Activated effector memory CD4-positive, alpha-beta T cell treated with anti-CD3 and anti-CD28 coated beads, Interleukin-2, amount 50 U/mL, for 16 hours (primary cell): Measurements from ENCODE around the gene QRFP.

Experiments
- DNase-seq: peaks from one replicate; pipeline ENCODE4 v3.0.0-alpha.2; 2020

Gene QRFP

DNA sequence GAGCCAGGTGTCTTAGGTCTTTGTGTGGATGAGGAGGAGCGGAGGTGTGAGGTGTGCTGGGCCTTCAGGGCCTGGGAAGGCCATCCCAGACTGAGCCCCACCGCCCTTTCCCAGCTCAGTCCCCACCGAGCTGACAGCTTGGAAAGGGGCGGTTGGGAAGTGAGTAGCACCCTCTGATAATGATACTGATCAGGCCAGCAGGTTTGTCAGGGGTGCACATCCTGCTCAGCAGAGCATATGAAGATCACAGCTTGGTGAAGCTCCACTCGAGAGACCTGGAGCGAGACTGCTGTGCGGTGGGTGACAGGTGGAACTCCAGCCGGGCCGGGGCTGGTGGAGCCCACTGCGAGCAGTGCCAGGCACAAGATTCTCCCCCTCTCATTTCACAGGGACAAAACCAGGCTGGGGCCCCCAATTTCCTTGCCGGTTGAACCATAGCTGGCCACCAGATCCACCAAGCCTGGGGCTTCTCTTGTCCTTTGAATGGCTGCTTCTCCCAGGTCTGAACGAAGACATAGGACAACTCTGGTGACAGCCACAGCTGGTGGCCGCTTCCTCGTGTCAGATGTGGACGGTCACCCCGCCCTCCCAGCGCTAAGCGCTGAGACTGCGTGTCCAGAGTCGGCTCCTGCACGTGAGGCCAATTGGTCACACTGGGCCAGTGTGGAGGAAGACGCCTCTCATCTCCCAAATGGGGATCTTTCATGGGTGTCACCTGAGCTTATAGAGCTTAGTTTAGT is 8.3 kb downstream of the QRFP start:
- no peak for DNase-seq

DNA sequence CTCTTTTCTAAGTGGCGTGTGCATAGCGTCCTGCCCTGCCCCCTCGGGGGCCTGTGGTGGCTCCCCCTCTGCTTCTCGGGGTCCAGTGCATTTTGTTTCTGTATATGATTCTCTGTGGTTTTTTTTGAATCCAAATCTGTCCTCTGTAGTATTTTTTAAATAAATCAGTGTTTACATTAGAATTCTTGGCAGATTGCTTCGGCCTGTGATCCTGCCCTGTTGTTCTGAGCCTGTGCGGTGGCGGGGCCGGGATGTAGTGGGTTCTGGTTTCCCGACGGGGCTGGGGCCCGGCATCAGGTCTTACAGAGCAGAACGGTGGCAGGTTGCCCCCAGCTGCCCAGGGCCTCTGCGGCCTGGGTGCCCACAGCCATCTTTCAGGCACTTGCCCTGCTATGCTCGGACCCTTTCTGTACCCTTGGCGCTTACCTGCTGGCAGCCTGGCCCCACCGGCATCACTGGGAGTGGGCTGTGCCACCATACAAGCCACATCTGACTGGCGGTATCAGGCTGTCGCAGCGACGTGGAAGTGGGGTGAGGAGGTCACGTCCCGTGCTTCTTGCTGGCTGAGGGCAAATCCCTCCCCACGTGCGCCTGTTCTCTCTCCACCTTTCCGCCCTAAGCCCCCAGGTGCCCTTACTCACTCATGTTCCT is 9.0 kb downstream of the QRFP start:
- DNase-seq, result no peak

DNA sequence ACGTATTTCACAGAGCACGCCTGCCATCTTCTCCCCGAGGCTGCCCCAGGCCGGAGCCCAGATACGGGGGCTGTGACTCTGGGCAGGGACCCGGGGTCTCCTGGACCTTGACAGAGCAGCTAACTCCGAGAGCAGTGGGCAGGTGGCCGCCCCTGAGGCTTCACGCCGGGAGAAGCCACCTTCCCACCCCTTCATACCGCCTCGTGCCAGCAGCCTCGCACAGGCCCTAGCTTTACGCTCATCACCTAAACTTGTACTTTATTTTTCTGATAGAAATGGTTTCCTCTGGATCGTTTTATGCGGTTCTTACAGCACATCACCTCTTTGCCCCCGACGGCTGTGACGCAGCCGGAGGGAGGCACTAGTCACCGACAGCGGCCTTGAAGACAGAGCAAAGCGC is 9.6 kb downstream of the QRFP start:
- DNase-seq, result no peak

DNA sequence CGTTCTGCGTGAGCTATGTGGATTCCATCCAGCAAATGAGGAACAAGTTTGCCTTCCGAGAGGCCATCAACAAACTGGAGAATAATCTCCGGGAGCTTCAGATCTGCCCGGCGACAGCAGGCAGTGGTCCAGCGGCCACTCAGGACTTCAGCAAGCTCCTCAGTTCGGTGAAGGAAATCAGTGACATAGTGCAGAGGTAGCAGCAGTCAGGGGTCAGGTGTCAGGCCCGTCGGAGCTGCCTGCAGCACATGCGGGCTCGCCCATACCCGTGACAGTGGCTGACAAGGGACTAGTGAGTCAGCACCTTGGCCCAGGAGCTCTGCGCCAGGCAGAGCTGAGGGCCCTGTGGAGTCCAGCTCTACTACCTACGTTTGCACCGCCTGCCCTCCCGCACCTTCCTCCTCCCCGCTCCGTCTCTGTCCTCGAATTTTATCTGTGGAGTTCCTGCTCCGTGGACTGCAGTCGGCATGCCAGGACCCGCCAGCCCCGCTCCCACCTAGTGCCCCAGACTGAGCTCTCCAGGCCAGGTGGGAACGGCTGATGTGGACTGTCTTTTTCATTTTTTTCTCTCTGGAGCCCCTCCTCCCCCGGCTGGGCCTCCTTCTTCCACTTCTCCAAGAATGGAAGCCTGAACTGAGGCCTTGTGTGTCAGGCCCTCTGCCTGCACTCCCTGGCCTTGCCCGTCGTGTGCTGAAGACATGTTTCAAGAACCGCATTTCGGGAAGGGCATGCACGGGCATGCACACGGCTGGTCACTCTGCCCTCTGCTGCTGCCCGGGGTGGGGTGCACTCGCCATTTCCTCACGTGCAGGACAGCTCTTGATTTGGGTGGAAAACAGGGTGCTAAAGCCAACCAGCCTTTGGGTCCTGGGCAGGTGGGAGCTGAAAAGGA is 10.9 kb downstream of the QRFP start:
- no peak for DNase-seq

DNA sequence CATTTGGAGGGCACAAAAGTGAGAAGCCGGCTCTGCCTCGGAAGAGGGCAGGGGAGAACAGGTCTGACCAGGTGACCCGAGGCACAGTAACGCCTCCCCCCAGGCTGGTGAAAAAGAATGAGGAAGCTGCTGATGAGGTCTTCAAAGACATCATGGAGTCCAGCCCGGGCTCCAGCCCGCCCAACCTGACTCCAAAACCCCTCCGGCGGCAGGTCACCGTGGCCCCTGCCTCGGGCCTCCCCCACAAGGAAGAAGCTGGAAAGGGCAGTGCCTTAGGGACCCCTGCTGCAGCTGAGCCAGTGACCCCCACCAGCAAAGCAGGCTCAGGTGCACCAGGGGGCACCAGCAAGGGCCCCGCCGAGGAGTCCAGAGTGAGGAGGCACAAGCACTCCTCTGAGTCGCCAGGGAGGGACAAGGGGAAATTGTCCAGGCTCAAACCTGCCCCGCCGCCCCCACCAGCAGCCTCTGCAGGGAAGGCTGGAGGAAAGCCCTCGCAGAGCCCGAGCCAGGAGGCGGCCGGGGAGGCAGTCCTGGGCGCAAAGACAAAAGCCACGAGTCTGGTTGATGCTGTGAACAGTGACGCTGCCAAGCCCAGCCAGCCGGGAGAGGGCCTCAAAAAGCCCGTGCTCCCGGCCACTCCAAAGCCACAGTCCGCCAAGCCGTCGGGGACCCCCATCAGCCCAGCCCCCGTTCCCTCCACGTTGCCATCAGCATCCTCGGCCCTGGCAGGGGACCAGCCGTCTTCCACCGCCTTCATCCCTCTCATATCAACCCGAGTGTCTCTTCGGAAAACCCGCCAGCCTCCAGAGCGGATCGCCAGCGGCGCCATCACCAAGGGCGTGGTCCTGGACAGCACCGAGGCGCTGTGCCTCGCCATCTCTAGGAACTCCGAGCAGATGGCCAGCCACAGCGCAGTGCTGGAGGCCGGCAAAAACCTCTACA is 11.8 kb downstream of the QRFP start:
- DNase-seq, result no peak

DNA sequence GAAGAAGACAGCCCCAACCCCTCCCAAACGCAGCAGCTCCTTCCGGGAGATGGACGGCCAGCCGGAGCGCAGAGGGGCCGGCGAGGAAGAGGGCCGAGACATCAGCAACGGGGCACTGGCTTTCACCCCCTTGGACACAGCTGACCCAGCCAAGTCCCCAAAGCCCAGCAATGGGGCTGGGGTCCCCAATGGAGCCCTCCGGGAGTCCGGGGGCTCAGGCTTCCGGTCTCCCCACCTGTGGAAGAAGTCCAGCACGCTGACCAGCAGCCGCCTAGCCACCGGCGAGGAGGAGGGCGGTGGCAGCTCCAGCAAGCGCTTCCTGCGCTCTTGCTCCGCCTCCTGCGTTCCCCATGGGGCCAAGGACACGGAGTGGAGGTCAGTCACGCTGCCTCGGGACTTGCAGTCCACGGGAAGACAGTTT is 12.5 kb downstream of the QRFP start:
- DNase-seq, result no peak

DNA sequence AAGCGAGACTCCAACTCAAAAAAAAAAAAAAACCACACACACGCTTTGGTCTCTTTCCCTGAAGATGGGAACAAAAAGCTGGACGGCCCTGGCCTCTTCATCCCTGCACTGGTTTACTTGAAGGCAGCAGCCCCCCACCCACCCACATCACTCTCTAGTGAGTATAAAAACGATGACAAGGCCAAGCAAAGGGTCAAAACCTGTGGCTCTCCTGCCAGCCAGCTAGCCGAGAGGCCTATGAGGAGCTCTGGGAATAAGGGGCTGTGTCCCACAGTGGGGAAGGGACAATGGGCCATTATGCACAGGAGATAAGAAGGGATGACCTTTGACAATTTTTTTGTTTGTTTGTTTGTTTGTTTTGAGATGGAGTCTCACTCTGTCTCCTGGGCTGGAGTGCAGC is 13.1 kb downstream of the QRFP start:
- DNase-seq, result no peak

DNA sequence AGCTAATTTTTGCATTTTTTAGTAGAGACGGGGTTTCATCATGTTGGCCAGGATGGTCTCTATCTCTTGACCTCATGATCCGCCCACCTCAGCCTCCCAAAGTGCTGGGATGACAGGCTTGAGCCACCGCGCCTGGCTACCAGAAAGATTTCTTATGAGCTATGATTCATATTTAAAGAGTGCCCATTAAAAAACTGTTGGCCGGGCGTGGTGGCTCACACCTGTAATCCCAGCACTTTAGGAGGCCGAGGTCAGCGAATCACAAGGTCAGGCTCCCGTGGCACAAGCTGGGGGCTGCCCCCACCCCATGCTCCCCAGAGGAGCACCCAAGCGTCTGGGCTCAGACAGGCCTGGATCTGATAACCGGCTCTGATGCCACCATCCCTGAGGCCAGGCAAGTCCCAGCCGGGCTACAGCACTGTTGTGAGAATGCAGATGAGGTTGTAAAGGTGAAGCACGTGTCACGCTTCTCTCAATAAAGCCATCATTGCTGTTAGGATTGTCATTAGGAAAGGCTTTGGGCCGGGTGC is 13.9 kb downstream of the QRFP start:
- DNase-seq, result no peak

DNA sequence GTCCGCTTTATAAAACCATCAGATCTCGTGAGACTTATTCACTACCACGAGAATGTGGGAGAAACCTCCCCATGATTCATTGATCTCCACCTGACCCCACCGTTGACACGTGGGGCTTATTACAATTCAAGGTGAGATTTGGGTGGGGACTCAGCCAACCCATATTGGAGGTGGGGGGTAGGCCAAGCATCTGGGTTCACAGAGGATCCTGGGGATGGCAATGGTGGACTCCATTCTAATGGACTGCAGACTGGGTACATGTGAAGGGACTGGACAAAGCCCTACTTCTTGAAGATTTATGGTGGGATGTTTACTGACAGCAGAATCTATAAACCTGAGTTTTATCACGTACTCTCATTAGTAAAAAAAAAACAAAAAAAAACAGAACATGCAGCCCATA is 15.1 kb downstream of the QRFP start:
- DNase-seq, result no peak

DNA sequence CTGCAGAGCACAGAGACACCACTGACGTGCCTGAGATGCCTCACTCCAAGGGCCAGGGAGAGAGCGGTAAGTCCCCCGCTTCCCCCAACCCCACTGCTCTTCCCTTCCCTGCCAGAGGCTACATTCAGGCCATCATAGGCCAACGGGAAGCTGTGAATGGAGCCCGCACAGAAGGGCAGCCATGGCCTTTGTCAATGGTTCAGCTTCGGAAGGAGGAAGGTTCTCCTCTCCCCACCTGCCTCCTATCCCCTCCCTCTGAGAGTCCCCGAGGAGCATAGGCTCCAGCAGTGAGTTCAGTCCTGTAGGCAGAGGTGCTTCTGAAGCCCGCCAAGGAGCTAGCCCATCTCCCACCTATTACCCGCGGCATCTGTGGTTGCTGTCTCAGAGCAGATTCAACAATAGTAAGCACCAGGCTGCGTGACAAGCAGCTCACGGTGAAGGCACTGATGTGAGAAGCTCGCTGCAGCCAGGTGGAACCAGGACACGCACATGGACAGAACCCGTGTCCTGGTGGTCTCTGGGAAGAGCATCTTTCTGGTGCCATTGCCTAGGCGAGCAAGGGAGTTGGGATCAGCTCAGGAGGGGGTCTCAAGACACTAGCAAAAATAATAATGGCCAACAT is 15.9 kb downstream of the QRFP start:
- no peak for DNase-seq

DNA sequence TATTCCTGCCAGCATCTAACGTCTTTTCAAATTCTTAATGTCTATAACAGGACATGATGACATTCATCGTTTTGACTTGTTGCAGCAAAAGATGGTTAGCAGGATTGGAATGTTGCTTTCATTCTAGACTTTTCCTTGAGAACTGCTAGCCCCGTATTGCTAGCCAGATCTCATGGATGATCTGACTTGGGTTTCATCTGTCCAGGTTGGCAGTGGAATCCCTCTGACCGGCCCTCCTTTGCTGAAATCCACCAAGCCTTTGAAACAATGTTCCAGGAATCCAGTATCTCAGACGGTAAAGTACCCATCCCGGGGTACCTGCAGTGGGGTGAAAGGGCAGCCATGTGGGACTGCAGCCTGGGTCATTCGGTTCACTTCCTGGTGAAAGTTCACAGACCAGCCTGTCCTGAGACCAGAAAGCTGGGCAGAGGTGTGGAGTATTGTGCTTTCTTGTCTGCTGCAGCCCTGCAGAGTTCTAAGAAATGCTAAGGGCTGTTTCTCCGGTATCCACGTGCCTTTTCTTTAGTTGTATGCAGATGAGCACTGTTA is 16.7 kb downstream of the QRFP start:
- DNase-seq, result no peak

DNA sequence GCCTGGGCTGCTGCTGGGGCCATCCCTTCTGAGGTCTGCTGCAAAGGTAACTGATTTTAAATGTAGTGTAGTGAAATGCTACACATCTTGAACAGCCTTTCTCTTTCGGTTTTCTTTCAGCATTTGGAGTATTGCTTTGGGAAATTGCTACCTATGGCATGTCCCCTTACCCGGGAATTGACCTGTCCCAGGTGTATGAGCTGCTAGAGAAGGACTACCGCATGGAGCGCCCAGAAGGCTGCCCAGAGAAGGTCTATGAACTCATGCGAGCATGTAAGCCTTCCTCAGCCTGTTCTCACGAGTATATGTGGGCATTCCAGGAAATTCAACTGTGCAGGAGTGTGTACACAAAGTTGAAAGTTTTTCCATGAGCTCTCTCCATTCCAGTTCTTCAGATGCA is 18.3 kb downstream of the QRFP start:
- DNase-seq, result no peak

DNA sequence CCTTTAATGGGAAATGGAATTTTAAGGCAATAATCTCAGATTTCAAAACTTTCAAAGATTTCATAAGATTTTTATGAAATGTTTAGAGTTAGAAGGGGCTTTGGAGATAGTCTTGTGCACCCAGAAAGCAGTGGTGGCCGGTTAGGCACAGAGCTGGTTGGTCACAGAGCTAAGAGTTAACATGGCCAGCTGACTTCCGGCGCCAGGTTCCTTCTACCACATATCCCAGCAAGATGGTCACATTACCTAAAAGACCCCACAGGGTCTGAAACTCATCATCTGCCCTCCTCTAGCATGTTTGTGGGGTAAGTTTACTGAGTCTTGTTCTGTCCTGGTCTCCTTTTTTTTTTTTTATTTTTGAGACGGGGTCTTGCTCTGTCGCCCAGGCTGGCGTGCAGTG is 19.3 kb downstream of the QRFP start:
- no peak for DNase-seq

DNA sequence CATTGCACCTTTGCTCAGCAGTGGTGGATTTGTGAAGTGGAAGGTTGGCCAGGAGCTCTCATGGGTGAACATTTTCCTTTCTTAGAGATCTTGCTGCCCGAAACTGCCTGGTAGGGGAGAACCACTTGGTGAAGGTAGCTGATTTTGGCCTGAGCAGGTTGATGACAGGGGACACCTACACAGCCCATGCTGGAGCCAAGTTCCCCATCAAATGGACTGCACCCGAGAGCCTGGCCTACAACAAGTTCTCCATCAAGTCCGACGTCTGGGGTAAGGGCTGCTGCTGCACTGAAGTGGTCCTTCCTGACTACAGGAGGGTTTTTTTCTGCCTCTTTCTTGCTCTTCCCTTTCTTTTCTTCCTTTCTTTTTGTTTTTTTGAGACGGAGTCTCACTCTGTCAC is 21.8 kb downstream of the QRFP start:
- DNase-seq, result no peak

DNA sequence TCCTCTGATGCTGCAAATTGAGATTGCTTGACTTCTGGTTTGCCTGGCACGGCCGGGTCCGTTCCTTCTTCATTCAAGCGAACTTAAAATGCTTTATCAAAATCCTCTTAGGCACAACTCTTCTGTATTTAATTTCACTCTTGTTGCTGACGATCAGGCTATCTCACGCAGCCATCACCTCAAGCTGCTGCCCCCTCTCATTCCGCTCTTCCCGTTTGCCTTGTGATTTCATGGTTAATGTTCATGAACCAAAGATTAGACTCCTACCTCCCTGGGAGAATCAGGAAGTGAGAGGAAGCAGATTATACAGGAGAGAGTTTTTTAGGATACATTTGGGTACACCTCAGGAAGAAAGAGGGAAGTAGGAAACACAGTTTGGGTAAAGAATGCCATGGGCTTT is 22.6 kb downstream of the QRFP start:
- DNase-seq, result no peak

DNA sequence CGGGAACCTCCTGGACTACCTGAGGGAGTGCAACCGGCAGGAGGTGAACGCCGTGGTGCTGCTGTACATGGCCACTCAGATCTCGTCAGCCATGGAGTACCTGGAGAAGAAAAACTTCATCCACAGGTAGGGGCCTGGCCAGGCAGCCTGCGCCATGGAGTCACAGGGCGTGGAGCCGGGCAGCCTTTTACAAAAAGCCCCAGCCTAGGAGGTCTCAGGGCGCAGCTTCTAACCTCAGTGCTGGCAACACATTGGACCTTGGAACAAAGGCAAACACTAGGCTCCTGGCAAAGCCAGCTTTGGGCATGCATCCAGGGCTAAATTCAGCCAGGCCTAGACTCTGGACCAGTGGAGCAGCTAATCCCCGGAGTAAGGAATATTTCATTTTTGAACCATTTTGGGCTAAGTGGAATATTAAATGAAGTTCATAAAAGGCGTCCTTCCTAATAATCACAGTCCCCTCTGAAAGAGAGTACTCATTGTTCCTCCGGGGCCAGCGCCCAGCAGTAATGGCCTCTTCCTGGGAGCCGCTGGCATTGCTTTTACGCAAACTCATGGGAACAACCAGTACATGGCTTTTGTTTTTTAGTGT is 23.6 kb downstream of the QRFP start:
- DNase-seq, result no peak

DNA sequence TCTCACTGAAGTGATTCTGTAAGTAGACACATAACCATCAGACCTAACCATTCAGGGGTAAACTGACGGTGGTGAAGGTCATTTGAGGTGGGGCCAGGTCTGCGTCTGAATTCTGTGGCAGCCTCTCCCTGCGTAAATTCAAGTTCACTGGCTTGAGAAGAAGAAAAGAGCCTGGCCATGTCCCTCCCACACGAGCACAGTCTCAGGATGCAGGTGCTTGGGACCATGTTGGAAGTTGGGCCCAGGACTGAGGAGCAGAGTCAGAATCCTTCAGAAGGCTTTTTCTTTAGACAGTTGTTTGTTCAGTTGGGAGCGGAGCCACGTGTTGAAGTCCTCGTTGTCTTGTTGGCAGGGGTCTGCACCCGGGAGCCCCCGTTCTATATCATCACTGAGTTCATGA is 24.1 kb downstream of the QRFP start:
- DNase-seq, result no peak

DNA sequence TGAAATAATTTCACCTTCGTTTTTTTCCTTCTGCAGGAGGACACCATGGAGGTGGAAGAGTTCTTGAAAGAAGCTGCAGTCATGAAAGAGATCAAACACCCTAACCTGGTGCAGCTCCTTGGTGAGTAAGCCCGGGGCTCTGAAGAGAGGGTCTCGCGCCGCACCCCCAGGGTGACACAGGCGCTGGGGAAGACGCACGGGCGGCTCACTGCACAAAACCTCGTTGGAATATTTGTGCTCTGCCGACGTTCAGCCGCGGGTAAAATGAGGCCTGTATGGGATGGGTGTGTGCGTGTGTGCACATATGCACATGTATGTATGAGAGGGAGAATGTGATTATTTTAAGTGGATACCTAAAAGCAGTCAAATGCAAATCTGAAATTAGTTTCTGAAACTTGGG is 24.5 kb downstream of the QRFP start:
- no peak for DNase-seq

DNA sequence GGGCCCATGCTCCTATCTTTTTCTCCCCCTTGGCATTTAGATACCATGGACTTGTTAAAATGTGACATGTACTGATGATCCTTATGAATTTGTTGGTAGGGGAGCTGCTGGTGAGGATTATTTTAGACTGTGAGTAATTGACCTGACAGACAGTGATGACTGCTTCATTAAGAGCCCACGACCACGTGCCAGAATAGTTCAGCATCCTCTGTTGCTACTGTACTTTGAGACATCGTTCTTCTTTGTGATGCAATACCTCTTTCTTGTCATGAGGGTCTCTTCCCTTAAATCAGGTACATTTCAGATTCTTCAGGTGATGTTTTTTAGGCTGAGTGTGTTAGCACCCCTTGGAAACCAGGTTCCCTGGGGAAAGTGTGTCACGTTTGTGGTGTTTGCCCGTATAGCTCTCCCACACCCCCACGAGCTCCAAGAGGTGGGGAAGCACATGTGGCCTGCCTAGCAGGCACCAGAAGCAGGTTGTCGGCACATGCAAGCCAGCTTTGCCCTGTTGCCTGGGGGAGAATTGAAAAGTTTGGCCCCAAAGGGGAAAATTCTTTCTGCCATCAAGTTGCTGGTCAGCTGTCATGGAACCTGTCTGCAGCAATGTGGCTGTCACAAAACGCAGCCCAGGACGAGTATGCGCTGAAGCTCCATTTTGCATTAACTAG is 25.1 kb downstream of the QRFP start:
- DNase-seq, result no peak

DNA sequence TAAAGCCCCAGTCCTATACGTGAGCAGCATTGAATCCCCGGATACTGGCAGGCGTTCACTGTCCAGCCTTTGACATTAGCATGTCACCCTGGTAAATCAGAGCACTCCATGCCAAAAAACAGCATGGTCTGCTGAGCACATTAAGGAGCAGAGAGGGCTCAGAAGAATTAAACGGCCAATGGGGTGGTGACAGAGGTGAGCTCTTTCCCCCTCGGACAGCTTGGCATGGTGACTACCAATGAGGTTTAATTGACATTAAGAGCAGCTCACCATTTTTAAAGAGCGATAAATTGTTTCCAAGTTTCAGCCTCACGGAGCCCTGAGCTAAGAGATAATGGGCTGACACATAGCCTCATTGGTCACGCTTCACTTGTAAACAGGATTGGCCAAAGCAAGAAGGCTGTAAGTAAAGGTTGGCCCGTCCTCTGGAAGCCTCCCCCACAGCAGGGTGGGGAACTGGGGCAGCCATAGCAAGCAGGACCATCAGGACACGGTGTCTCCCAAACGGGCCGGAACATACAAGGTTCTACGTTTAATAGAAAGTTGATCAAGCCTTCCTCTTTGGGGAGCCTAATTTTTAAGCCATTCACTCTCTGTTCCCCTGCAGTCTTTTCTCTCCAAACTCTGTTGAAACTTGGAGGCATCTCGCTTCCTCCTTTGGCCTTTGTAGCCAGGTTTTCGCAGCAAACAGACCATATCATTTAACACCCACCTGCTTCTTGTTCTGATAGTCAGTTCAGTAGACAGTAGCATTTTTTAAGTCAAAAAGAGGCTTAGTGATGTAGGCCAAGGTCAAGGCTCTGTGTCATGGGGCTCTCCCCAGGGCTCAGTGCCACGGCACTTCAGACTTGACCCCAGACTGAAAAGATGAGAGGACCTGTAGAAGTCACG is 25.9 kb downstream of the QRFP start:
- no peak for DNase-seq
